Panc1 (cell line): ENCODE data around the gene SYCP1. TPM values are rescaled to one million over a fixed set of nuclear protein-coding genes. Genes with fewer than 3 reads are reported as not detected.

ENCODE experiments used
- ATAC-seq: fragments of 200-7000 bp; cut with Tn5 transposase; 2 replicates; pipeline ENCODE4 v1.9.1; 2020; ENCODE audit warnings: mild to moderate bottlenecking, moderate library complexity
- BruUV-seq: library from RNA; stranded (reverse); fragments of 400-500 nt; replicated peaks from 2 replicates; lab custom pipeline; 2021; lab: Mats Ljungman, UMichigan
- CTCF ChIA-PET: fragments of 300-600 bp; sonication (Branson Sonifier 250); formaldehyde crosslinking; loops from one replicate; lab custom pipeline; 2022; ENCODE audit warnings: antibody characterized with exemption; lab: Charles Lee
- POLR2A ChIA-PET: fragments of 300-600 bp; sonication (Branson Sonifier 250); formaldehyde crosslinking; loops from one replicate; lab custom pipeline; 2022; ENCODE audit warnings: antibody characterized with exemption; lab: Charles Lee
- DNase-seq: peaks from one replicate; pipeline ENCODE4 v3.0.0-alpha.2; 2010; ENCODE audit warnings: low read depth, low spot score
- H3K27ac ChIP-seq: 2 replicates; pipeline ENCODE4 v1.5.1; 2011; ENCODE audit warnings: mild to moderate bottlenecking, low read length, inconsistent platforms
- H3K27me3 ChIP-seq: fragments of 200-500 bp; sonication (Bioruptor generic); 2 replicates; pipeline ENCODE4 v1.6.0; 2014; ENCODE audit warnings: low read length, inconsistent platforms; ENCODE audit not compliant: control insufficient read depth, insufficient read depth
- H3K36me3 ChIP-seq: fragments of 200-500 bp; sonication (Bioruptor generic); 2 replicates; pipeline ENCODE4 v1.5.1; 2014; ENCODE audit warnings: inconsistent platforms, mild to moderate bottlenecking, low read length, moderate library complexity; ENCODE audit not compliant: control insufficient read depth, insufficient read depth
- H3K4me1 ChIP-seq: 2 replicates; pipeline ENCODE4 v1.5.1; 2011; ENCODE audit warnings: inconsistent platforms, mild to moderate bottlenecking, low read length, moderate library complexity; ENCODE audit not compliant: control insufficient read depth, insufficient read depth
- H3K4me3 ChIP-seq, 2 experiments: 2 replicates each; pipeline ENCODE4 v1.5.1; 2011 to 2012; ENCODE audit warnings: low read depth in 2 of 2, low read length in 2 of 2, mild to moderate bottlenecking in 2 of 2, inconsistent platforms in 1 of 2, moderate library complexity in 1 of 2
- H3K9me3 ChIP-seq: fragments of 200-500 bp; sonication (Bioruptor generic); 2 replicates; pipeline ENCODE4 v1.5.1; 2014; ENCODE audit warnings: low read depth, mild to moderate bottlenecking, inconsistent platforms, low read length, moderate library complexity; ENCODE audit not compliant: control insufficient read depth, insufficient read depth
- POLR2AphosphoS5 ChIP-seq: IDR thresholded peaks from 2 replicates; pipeline ENCODE4 v1.6.1; 2012; ENCODE audit warnings: mild to moderate bottlenecking, low read depth, low read length, moderate library complexity
- SIN3A ChIP-seq: IDR thresholded peaks from 2 replicates; pipeline ENCODE4 v1.6.1; 2012; ENCODE audit warnings: low read depth, mild to moderate bottlenecking, low read length, moderate library complexity, borderline replicate concordance; ENCODE audit not compliant: insufficient read depth
- TCF7L2 ChIP-seq: IDR thresholded peaks from 2 replicates; pipeline ENCODE4 v1.6.1; 2011; ENCODE audit warnings: mild to moderate bottlenecking, low read depth, low read length, inconsistent platforms
- in situ Hi-C: cut with HindIII; loops from 2 replicates; pipeline ENCODE4 v1.10.0; 2016; ENCODE audit warnings: low sequenced_read_pairs, low pct_unique_long_range_greater_than_20kb
- intact Hi-C: fragments of 100-400 bp; cut with micrococcal nuclease; formaldehyde crosslinking; loops from one replicate; pipeline ENCODE4 v1.10.0; 2022; ENCODE audit not compliant: unreplicated experiment
- total RNA-seq: library from RNA; stranded (reverse); gene quantifications from one replicate; pipeline ENCODE4 v1.2.1, GENCODE V29; 2021; ENCODE audit not compliant: unreplicated experiment
- TF ChIP-seq, protein P1 (sequence below), 2 experiments: IDR thresholded peaks; 2 replicates each; pipeline ENCODE4 v1.6.1; 2011 to 2012; ENCODE audit warnings: low read depth in 2 of 2, control low read depth in 1 of 2, low read length in 1 of 2, mild to moderate bottlenecking in 1 of 2, moderate library complexity in 1 of 2; ENCODE audit not compliant: insufficient read depth in 1 of 2
- TF ChIP-seq, protein P2 (sequence below): fragments of 450-650 bp; IDR thresholded peaks from 2 replicates; pipeline ENCODE4 v1.5.1; 2017; ENCODE audit warnings: mild to moderate bottlenecking

SYCP1 gene
- total RNA-seq, 1 experiment from 2014 or later = not detected

DNA sequence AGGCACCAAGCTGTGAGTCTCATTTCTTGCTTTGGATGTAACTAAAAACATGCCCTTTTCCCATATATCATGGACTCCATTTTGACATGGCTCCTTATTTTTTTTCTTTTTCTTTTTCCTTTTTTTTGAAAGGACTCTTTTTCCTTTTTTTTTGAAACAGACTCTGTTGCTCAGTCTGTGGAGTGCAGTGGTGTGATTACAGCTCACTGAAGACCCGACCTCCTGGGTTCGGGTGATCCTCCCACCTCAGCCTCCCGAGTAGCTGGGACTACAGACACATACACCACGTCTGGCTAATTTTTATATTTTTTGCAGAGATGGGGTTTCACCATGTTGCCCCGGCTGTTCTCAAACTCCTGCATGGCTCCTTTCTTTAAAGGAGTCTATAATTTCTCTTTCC lies 10.4 kb upstream of the SYCP1 start:
- POLR2A ChIA-PET = no interaction called here
- peaks cover 2% of the 10 kb centered on the region; the same call in 1 of the 2 replicates for H3K27me3 ChIP-seq

DNA sequence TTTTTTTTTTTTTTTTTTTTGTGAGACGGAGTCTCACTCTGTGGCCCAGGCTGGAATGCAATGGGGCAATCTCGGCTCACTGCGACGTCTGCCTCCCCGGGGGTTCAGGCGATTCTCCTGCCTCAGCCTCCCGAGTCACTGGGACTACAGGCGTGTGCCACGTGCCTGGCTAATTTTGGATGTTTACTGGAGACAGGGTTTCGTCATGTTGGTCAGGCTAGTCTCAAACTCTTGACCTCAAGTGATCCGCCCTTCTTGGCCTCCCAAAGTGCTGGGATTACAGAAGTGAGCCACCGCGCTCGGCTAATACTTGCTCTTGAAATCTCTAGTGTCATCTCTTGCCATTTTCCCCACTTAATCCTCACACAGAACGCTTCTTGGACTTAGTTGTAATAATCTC lies 1.1 kb upstream of the SYCP1 start:
- CTCF ChIA-PET = no interaction called here
- Histone ChIP-seq H3K36me3 (no peaks in the 10 kb centered on the region), H3K27ac (no peak overlapping the region), H3K4me1 (no peaks in the 10 kb centered on the region), H3K27me3 (no peaks in the 10 kb centered on the region), H3K4me3 (no peak overlapping the region), H3K9me3 (no peaks in the 10 kb centered on the region)
- no peak for TF ChIP-seq SIN3A
- TF ChIP-seq, protein P1, sequence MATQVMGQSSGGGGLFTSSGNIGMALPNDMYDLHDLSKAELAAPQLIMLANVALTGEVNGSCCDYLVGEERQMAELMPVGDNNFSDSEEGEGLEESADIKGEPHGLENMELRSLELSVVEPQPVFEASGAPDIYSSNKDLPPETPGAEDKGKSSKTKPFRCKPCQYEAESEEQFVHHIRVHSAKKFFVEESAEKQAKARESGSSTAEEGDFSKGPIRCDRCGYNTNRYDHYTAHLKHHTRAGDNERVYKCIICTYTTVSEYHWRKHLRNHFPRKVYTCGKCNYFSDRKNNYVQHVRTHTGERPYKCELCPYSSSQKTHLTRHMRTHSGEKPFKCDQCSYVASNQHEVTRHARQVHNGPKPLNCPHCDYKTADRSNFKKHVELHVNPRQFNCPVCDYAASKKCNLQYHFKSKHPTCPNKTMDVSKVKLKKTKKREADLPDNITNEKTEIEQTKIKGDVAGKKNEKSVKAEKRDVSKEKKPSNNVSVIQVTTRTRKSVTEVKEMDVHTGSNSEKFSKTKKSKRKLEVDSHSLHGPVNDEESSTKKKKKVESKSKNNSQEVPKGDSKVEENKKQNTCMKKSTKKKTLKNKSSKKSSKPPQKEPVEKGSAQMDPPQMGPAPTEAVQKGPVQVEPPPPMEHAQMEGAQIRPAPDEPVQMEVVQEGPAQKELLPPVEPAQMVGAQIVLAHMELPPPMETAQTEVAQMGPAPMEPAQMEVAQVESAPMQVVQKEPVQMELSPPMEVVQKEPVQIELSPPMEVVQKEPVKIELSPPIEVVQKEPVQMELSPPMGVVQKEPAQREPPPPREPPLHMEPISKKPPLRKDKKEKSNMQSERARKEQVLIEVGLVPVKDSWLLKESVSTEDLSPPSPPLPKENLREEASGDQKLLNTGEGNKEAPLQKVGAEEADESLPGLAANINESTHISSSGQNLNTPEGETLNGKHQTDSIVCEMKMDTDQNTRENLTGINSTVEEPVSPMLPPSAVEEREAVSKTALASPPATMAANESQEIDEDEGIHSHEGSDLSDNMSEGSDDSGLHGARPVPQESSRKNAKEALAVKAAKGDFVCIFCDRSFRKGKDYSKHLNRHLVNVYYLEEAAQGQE (IDR thresholded peaks at IDR 0.05; ENCODE audit: insufficient read depth in 1 of 2, low read depth in 2 of 2, low read length in 1 of 2) = no peak
- no peak for TF ChIP-seq POLR2AphosphoS5
- TF ChIP-seq, protein P2, sequence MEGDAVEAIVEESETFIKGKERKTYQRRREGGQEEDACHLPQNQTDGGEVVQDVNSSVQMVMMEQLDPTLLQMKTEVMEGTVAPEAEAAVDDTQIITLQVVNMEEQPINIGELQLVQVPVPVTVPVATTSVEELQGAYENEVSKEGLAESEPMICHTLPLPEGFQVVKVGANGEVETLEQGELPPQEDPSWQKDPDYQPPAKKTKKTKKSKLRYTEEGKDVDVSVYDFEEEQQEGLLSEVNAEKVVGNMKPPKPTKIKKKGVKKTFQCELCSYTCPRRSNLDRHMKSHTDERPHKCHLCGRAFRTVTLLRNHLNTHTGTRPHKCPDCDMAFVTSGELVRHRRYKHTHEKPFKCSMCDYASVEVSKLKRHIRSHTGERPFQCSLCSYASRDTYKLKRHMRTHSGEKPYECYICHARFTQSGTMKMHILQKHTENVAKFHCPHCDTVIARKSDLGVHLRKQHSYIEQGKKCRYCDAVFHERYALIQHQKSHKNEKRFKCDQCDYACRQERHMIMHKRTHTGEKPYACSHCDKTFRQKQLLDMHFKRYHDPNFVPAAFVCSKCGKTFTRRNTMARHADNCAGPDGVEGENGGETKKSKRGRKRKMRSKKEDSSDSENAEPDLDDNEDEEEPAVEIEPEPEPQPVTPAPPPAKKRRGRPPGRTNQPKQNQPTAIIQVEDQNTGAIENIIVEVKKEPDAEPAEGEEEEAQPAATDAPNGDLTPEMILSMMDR = no peak
- no peak for TF ChIP-seq TCF7L2
- POLR2A ChIA-PET = interaction anchor here (0.7 kb wide), 2 partner anchors 96 to 872 kb away, joined by 3 to 8 read pairs; no protein-coding TSS in a partner anchor
- in situ Hi-C loops (no loop called here), intact Hi-C loops (no loop called here)
- BruUV-seq = no TSS peak
- DNase-seq (no peak), ATAC-seq (no peak)

More for the DNA sequence above, 10.4 kb upstream of the SYCP1 start:
- CTCF ChIA-PET = no interaction called here
- no TSS peak for BruUV-seq
- no peak overlapping the region for H3K4me3 ChIP-seq
- H3K27ac ChIP-seq = no peak overlapping the region
- intact Hi-C loops (no loop called here), in situ Hi-C loops (no loop called here)
- TF ChIP-seq SIN3A (no peak), POLR2AphosphoS5 (no peak)
- TF ChIP-seq, protein P2 = no peak
- TF ChIP-seq, protein P1 (IDR thresholded peaks at IDR 0.05; ENCODE audit: insufficient read depth in 1 of 2, low read depth in 2 of 2, low read length in 1 of 2) = no peak
- no peaks in the 10 kb centered on the region for H3K9me3 ChIP-seq
- no peaks in the 10 kb centered on the region for H3K4me1 ChIP-seq
- DNase-seq (no peak), ATAC-seq (no peak)
- no peaks in the 10 kb centered on the region for H3K36me3 ChIP-seq
